K562 (cell line): ENCODE results near the gene INPP1. TPM values are rescaled to one million over a fixed set of nuclear protein-coding genes. Genes with fewer than 3 reads are reported as not detected.

Source experiments
- ATAC-seq: fragments of 200-7000 bp; cut with Tn5 transposase; 3 replicates; pipeline ENCODE4 v1.9.1; 2020; ENCODE audit warnings: moderate library complexity
- BruUV-seq: library from RNA; stranded (reverse); fragments of 400-500 nt; replicated peaks from 2 replicates; lab custom pipeline; 2021; lab: Mats Ljungman, UMichigan
- CTCF ChIA-PET: fragments of 300-600 bp; formaldehyde crosslinking; extraction: SDS; loops from one replicate; lab custom pipeline; 2021; ENCODE audit warnings: low intra/inter-chr PET ratio; lab: Yijun Ruan, JAX
- POLR2A ChIA-PET: fragments of 300-600, 350-650 bp; sonication (Branson Sonifier 250); formaldehyde crosslinking; extraction: SDS; loops from one replicate; lab custom pipeline; 2021; ENCODE audit warnings: antibody characterized with exemption, inconsistent platforms; lab: Yijun Ruan, JAX
- DNase-seq, 4 experiments: peaks; one replicate each; pipeline versions ENCODE4 v3.0.0 to v3.0.0-alpha.2; 2011 to 2018; ENCODE audit warnings: low spot score in 3 of 4, mixed read lengths in 3 of 4; ENCODE audit errors: extremely low read depth in 1 of 4
- FAIRE-seq: peaks from 2 replicates; lab custom pipeline; 2011; peaks lifted over from hg19 to GRCh38; lab: Jason Lieb, UNC
- H2AFZ ChIP-seq: 2 replicates; pipeline ENCODE4 v1.6.0; 2011; ENCODE audit warnings: low read depth, low read length, control low read depth, inconsistent platforms
- H3K27ac ChIP-seq: fragments of 200-600 bp; 3 replicates; pipeline ENCODE4 v1.8.0; 2011; ENCODE audit warnings: low read depth, mild to moderate bottlenecking, control low read depth, inconsistent platforms, low read length, moderate library complexity, mixed read lengths; ENCODE audit errors: extremely low read depth
- H3K27me3 ChIP-seq, 2 experiments: fragments of 300-600 bp in 1 of 2; 2 replicates in 1 of 2; 3 replicates in 1 of 2; pipeline versions ENCODE4 v1.6.0 to v1.8.0; 2011; ENCODE audit warnings: inconsistent platforms in 2 of 2, low read length in 2 of 2, mild to moderate bottlenecking in 1 of 2, mixed read lengths in 1 of 2, moderate library complexity in 1 of 2; ENCODE audit not compliant: control insufficient read depth in 2 of 2, insufficient read depth in 2 of 2
- H3K36me3 ChIP-seq: fragments of 300-600 bp; 3 replicates; pipeline ENCODE4 v1.8.0; 2011; ENCODE audit warnings: mild to moderate bottlenecking, low read length, inconsistent platforms; ENCODE audit not compliant: control insufficient read depth, insufficient read depth
- H3K4me1 ChIP-seq, 2 experiments: fragments of 200-600 bp in 1 of 2; replicated peaks in 1 of 2; 2 replicates in 1 of 2; 3 replicates in 1 of 2; pipeline versions ENCODE4 v1.5.1 to v1.8.0; 2011; ENCODE audit warnings: inconsistent platforms in 2 of 2, low read length in 2 of 2, mild to moderate bottlenecking in 1 of 2, mixed read lengths in 1 of 2, moderate library complexity in 1 of 2; ENCODE audit not compliant: control insufficient read depth in 2 of 2, insufficient read depth in 2 of 2
- H3K4me2 ChIP-seq: 2 replicates; pipeline ENCODE4 v1.6.1; 2011; ENCODE audit warnings: low read length, control low read depth, inconsistent platforms, mixed read lengths; ENCODE audit not compliant: insufficient read depth
- H3K4me3 ChIP-seq: fragments of 200-600 bp; sonication (generic), shearing (Covaris generic); 2 replicates; pipeline ENCODE4 v1.5.1; 2016; ENCODE audit warnings: control low read depth, inconsistent platforms
- H3K79me2 ChIP-seq: fragments of 200-600 bp; 3 replicates; pipeline ENCODE4 v1.8.0; 2011; ENCODE audit warnings: low read length, inconsistent platforms; ENCODE audit not compliant: control insufficient read depth, insufficient read depth
- H3K9ac ChIP-seq, 2 experiments: 2 replicates each; pipeline versions ENCODE4 v1.6.0 to v1.6.1; 2011; ENCODE audit warnings: low read depth in 2 of 2, low read length in 2 of 2, control low read depth in 1 of 2, inconsistent platforms in 1 of 2, mild to moderate bottlenecking in 1 of 2, mixed read lengths in 1 of 2; ENCODE audit not compliant: insufficient read depth in 1 of 2
- H3K9me1 ChIP-seq: one replicate; pipeline ENCODE4 v1.6.0; 2011; ENCODE audit warnings: inconsistent platforms, mild to moderate bottlenecking, low read length, moderate library complexity; ENCODE audit not compliant: control insufficient read depth, insufficient read depth
- H3K9me3 ChIP-seq: replicated peaks from 2 replicates; pipeline ENCODE4 v1.5.1; 2011; ENCODE audit warnings: low read depth, low read length, inconsistent platforms; ENCODE audit not compliant: control insufficient read depth, insufficient read depth
- H4K20me1 ChIP-seq: replicated peaks from 2 replicates; pipeline ENCODE4 v1.6.1; 2011; ENCODE audit warnings: low read length, inconsistent platforms, mixed read lengths; ENCODE audit not compliant: control insufficient read depth, insufficient read depth
- ARID1B ChIP-seq: fragments of 450-650 bp; IDR thresholded peaks from 2 replicates; pipeline ENCODE4 v1.6.1; 2016; ENCODE audit warnings: antibody characterized with exemption, mild to moderate bottlenecking, inconsistent platforms
- BDP1 ChIP-seq: IDR thresholded peaks from 3 replicates; pipeline ENCODE4 v1.6.1; 2011; ENCODE audit not compliant: insufficient read length, insufficient read depth
- CXXC5 ChIP-seq: fragments of 250-450 bp; sonication (Bioruptor Pico); IDR thresholded peaks from 2 replicates; pipeline ENCODE4 v1.8.0; 2022; ENCODE audit warnings: inconsistent platforms, mild to moderate bottlenecking, moderate library complexity
- KLF10 ChIP-seq: fragments of 250-450 bp; sonication (Bioruptor Pico); IDR thresholded peaks from 2 replicates; pipeline ENCODE4 v1.6.1; 2021; ENCODE audit warnings: matching md5 sums
- POLR2AphosphoS5 ChIP-seq: IDR thresholded peaks from 2 replicates; pipeline ENCODE4 v1.6.1; 2011; ENCODE audit warnings: mild to moderate bottlenecking, low read depth, low read length, moderate library complexity; ENCODE audit not compliant: control insufficient read depth, insufficient read depth
- PPARD ChIP-seq: fragments of 250-450 bp; sonication (Bioruptor Pico); IDR thresholded peaks from 2 replicates; pipeline ENCODE4 v1.8.0; 2022; ENCODE audit warnings: inconsistent platforms, mild to moderate bottlenecking, moderate library complexity
- RCOR1 ChIP-seq, 2 experiments: IDR thresholded peaks; 2 replicates each; pipeline ENCODE4 v1.6.1; 2012; ENCODE audit warnings: low read depth in 2 of 2, low read length in 2 of 2, borderline replicate concordance in 1 of 2, improper control_type of control experiment in 1 of 2
- SRSF7 ChIP-seq: fragments of 200-400 bp; formaldehyde crosslinking; optimal IDR thresholded peaks from 2 replicates; pipeline ENCODE3; 2017; ENCODE audit warnings: mild to moderate bottlenecking, low read depth, low read length
- ZNF175 ChIP-seq: fragments of 200-800 bp; sonication (Bioruptor generic); IDR thresholded peaks from 2 replicates; pipeline ENCODE4 v1.6.1; 2016; ENCODE audit warnings: low read depth, mild to moderate bottlenecking, missing genetic modification characterization, missing compliant biosample characterization
- ZNF23 ChIP-seq: fragments of 250-450 bp; sonication (Bioruptor Pico); IDR thresholded peaks from 2 replicates; pipeline ENCODE4 v1.4.0; 2020; ENCODE audit warnings: mild to moderate bottlenecking
- WGBS: fragments of 100-300 bp; shearing (Covaris generic); methylation state at CpG from one replicate; pipeline ENCODE4 v1.1.6; 2016; ENCODE audit warnings: low coverage, mixed read lengths; ENCODE audit not compliant: insufficient coverage; ENCODE audit errors: missing lambda C conversion rate; 5-methylcytosine and 5-hydroxymethylcytosine counted together
- in situ Hi-C: fragments of 300-500 bp; cut with MboI; formaldehyde crosslinking; loops from 4 replicates; pipeline ENCODE4 v1.15.0; 2018; ENCODE audit warnings: inconsistent platforms, mixed read lengths
- intact Hi-C: fragments of 100-400 bp; cut with micrococcal nuclease; formaldehyde crosslinking; loops from 2 replicates; pipeline ENCODE4 v1.14.2; 2022
- polyA plus RNA-seq, 8 experiments: library from polyadenylated mRNA; depleted of rRNA in 4 of 8; stranded (reverse) in 5 of 8; unstranded in 3 of 8; fragments of >200 nt; fragmentation: Nextera tagmentation in 2 of 8; fragmentation: Illumina TruSeq in 1 of 8; extraction: Ambion mirVana in 2 of 8; extraction: Trizol in 1 of 8; gene quantifications; 2 replicates each; pipeline versions ENCODE4 v1.2.1 to v1.2.3, GENCODE V29; 2011 to 2014; ENCODE audit warnings: inconsistent platforms in 1 of 8, missing spikeins in 1 of 8
- total RNA-seq, 7 experiments: library from RNA; depleted of rRNA in 6 of 7; stranded (reverse); fragments of >200 nt in 6 of 7; fragmentation: Illumina TruSeq in 2 of 7; extraction: Trizol in 2 of 7; gene quantifications; 2 replicates each; pipeline versions ENCODE4 v1.2.1 to v1.2.3, GENCODE V29; 2011 to 2021; ENCODE audit warnings: low replicate concordance in 1 of 7
- TF ChIP-seq, protein P1 (sequence below): fragments of 250-450 bp; sonication (Bioruptor Pico); IDR thresholded peaks from 2 replicates; pipeline ENCODE4 v1.8.0; 2022; ENCODE audit warnings: moderate library complexity, mild to moderate bottlenecking, inconsistent platforms
- TF ChIP-seq, protein P2 (sequence below): fragments of 200-600 bp; sonication (generic); IDR thresholded peaks from one replicate; pipeline ENCODE4 v1.6.1; 2012; ENCODE audit warnings: mild to moderate bottlenecking, low read depth, low read length, inconsistent platforms

INPP1 gene
- total and polyA plus RNA-seq, 9 of the 15 experiments (the other 6 are each of a cell fraction or from before 2014, with no cell fraction given): 3.7 to 11.8 (median 6.5) TPM

- no peak for FAIRE-seq
- Histone ChIP-seq H3K36me3 (no peaks in the 10 kb centered on the region), H3K4me2 (no peak overlapping the region), H3K9me3 (no peaks in the 10 kb centered on the region), H3K9me1 (no peaks in the 10 kb centered on the region), H3K9ac (no peak overlapping the region), H4K20me1 (no peaks in the 10 kb centered on the region), H3K4me1 (peaks cover 0 to 7% of the 10 kb centered on the region in 2 experiments; a peak in 4 of 5 replicates), H3K27ac (no peak overlapping the region), H3K27me3 (no peaks in the 10 kb centered on the region), H3K79me2 (no peaks in the 10 kb centered on the region), H3K4me3 (no peak overlapping the region), H2AFZ (no peak overlapping the region)
- no peak for ATAC-seq
- ChIA-PET CTCF (no interaction called here), POLR2A (no interaction called here)
- no peak for DNase-seq
- WGBS: 17% methylated on average over 1 of the region's 2 CpGs
- intact Hi-C loops (no loop called here), in situ Hi-C loops (no loop called here)
- no TSS peak for BruUV-seq
- no peak for TF ChIP-seq POLR2AphosphoS5
- no peak for TF ChIP-seq CXXC5
- no peak for TF ChIP-seq KLF10 (CRISPR knock-in tag)
- no peak for TF ChIP-seq ZNF175 (CRISPR knock-in tag)
- TF ChIP-seq BDP1: no peak
- no peak for TF ChIP-seq ARID1B
- TF ChIP-seq, protein P1, sequence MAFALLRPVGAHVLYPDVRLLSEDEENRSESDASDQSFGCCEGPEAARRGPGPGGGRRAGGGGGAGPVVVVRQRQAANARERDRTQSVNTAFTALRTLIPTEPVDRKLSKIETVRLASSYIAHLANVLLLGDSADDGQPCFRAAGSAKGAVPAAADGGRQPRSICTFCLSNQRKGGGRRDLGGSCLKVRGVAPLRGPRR (CRISPR knock-in tag): no peak
- no peak for TF ChIP-seq PPARD (CRISPR knock-in tag)
- no peak for TF ChIP-seq RCOR1 (IDR thresholded peaks at IDR 0.05; ENCODE audit: borderline replicate concordance in 1 of 2, low read depth in 2 of 2, low read length in 2 of 2)
- no peak for TF ChIP-seq ZNF23 (CRISPR knock-in tag)
- no peak for TF ChIP-seq SRSF7
- TF ChIP-seq, protein P2, sequence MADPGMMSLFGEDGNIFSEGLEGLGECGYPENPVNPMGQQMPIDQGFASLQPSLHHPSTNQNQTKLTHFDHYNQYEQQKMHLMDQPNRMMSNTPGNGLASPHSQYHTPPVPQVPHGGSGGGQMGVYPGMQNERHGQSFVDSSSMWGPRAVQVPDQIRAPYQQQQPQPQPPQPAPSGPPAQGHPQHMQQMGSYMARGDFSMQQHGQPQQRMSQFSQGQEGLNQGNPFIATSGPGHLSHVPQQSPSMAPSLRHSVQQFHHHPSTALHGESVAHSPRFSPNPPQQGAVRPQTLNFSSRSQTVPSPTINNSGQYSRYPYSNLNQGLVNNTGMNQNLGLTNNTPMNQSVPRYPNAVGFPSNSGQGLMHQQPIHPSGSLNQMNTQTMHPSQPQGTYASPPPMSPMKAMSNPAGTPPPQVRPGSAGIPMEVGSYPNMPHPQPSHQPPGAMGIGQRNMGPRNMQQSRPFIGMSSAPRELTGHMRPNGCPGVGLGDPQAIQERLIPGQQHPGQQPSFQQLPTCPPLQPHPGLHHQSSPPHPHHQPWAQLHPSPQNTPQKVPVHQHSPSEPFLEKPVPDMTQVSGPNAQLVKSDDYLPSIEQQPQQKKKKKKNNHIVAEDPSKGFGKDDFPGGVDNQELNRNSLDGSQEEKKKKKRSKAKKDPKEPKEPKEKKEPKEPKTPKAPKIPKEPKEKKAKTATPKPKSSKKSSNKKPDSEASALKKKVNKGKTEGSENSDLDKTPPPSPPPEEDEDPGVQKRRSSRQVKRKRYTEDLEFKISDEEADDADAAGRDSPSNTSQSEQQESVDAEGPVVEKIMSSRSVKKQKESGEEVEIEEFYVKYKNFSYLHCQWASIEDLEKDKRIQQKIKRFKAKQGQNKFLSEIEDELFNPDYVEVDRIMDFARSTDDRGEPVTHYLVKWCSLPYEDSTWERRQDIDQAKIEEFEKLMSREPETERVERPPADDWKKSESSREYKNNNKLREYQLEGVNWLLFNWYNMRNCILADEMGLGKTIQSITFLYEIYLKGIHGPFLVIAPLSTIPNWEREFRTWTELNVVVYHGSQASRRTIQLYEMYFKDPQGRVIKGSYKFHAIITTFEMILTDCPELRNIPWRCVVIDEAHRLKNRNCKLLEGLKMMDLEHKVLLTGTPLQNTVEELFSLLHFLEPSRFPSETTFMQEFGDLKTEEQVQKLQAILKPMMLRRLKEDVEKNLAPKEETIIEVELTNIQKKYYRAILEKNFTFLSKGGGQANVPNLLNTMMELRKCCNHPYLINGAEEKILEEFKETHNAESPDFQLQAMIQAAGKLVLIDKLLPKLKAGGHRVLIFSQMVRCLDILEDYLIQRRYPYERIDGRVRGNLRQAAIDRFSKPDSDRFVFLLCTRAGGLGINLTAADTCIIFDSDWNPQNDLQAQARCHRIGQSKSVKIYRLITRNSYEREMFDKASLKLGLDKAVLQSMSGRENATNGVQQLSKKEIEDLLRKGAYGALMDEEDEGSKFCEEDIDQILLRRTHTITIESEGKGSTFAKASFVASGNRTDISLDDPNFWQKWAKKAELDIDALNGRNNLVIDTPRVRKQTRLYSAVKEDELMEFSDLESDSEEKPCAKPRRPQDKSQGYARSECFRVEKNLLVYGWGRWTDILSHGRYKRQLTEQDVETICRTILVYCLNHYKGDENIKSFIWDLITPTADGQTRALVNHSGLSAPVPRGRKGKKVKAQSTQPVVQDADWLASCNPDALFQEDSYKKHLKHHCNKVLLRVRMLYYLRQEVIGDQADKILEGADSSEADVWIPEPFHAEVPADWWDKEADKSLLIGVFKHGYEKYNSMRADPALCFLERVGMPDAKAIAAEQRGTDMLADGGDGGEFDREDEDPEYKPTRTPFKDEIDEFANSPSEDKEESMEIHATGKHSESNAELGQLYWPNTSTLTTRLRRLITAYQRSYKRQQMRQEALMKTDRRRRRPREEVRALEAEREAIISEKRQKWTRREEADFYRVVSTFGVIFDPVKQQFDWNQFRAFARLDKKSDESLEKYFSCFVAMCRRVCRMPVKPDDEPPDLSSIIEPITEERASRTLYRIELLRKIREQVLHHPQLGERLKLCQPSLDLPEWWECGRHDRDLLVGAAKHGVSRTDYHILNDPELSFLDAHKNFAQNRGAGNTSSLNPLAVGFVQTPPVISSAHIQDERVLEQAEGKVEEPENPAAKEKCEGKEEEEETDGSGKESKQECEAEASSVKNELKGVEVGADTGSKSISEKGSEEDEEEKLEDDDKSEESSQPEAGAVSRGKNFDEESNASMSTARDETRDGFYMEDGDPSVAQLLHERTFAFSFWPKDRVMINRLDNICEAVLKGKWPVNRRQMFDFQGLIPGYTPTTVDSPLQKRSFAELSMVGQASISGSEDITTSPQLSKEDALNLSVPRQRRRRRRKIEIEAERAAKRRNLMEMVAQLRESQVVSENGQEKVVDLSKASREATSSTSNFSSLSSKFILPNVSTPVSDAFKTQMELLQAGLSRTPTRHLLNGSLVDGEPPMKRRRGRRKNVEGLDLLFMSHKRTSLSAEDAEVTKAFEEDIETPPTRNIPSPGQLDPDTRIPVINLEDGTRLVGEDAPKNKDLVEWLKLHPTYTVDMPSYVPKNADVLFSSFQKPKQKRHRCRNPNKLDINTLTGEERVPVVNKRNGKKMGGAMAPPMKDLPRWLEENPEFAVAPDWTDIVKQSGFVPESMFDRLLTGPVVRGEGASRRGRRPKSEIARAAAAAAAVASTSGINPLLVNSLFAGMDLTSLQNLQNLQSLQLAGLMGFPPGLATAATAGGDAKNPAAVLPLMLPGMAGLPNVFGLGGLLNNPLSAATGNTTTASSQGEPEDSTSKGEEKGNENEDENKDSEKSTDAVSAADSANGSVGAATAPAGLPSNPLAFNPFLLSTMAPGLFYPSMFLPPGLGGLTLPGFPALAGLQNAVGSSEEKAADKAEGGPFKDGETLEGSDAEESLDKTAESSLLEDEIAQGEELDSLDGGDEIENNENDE: no peak
Observed at GRCh38 chr2:190325588-190325987, 17.8 kb upstream of the INPP1 start.
